NCI-H146 treated with DMSO at 0.1 percent for 48 hours (cell line): Measurements from ENCODE around the gene BAZ2A.

ENCODE experiments used
- DNase-seq: peaks from one replicate; lab custom pipeline; 2025; ENCODE audit not compliant: unreplicated experiment; lab: John Stamatoyannopoulos, UW

Gene BAZ2A

GRCh38 chr12:56635806-56636674 lies 5.9 kb upstream of the BAZ2A start:
- peak; percentile 71 for DNase-seq

GRCh38 chr12:56634837-56635791 lies 5.0 kb upstream of the BAZ2A start:
- DNase-seq = peak; percentile 61

- peak; percentile 75 for DNase-seq
Measured at GRCh38 chr12:56634242-56634836, 4.2 kb upstream of the BAZ2A start.

GRCh38 chr12:56633468-56634241 lies 3.5 kb upstream of the BAZ2A start:
- no peak for DNase-seq

GRCh38 chr12:56632701-56633467 lies 2.8 kb upstream of the BAZ2A start:
- no peak for DNase-seq

GRCh38 chr12:56631790-56632700 lies 1.9 kb upstream of the BAZ2A start:
- peak; percentile 43 for DNase-seq

- no peak for DNase-seq
Measured at GRCh38 chr12:56629459-56630179, 507 bp downstream of the BAZ2A start.

GRCh38 chr12:56628671-56629458 lies 1.3 kb downstream of the BAZ2A start:
- peak; percentile 30 for DNase-seq

- no peak for DNase-seq
Measured at GRCh38 chr12:56626701-56627100, 3.4 kb downstream of the BAZ2A start.

GRCh38 chr12:56622535-56622934 lies 7.6 kb downstream of the BAZ2A start:
- DNase-seq = no peak

GRCh38 chr12:56616925-56617324 lies 13.2 kb downstream of the BAZ2A start:
- no peak for DNase-seq

GRCh38 chr12:56616244-56616643 lies 13.9 kb downstream of the BAZ2A start:
- no peak for DNase-seq

- no peak for DNase-seq
Measured at GRCh38 chr12:56614627-56615026, 15.5 kb downstream of the BAZ2A start.

- no peak for DNase-seq
Measured at GRCh38 chr12:56604355-56604754, 25.8 kb downstream of the BAZ2A start.

GRCh38 chr12:56602239-56602638 lies 27.9 kb downstream of the BAZ2A start:
- DNase-seq = no peak

GRCh38 chr12:56601503-56601902 lies 28.6 kb downstream of the BAZ2A start:
- no peak for DNase-seq

GRCh38 chr12:56600753-56601152 lies 29.4 kb downstream of the BAZ2A start:
- no peak for DNase-seq
